Activated CD4-positive, alpha-beta T cell treated with anti-CD3 and anti-CD28 coated beads, Interleukin-2, amount 50 U/mL, for 48 hours (primary cell): ENCODE results near the gene ANO9.
"Not testable (repeated sequence)": the region's sequence is repeated elsewhere in the genome, so short reads cannot be mapped to it uniquely, and the experiment has no call there.

Source experiments
- DNase-seq, 2 experiments: peaks; one replicate each; pipeline ENCODE4 v3.0.0-alpha.2; 2020

The ANO9 gene

GRCh38 chr11:398826-399225, 43.0 kb downstream of the ANO9 start:
- no peak for DNase-seq

DNA sequence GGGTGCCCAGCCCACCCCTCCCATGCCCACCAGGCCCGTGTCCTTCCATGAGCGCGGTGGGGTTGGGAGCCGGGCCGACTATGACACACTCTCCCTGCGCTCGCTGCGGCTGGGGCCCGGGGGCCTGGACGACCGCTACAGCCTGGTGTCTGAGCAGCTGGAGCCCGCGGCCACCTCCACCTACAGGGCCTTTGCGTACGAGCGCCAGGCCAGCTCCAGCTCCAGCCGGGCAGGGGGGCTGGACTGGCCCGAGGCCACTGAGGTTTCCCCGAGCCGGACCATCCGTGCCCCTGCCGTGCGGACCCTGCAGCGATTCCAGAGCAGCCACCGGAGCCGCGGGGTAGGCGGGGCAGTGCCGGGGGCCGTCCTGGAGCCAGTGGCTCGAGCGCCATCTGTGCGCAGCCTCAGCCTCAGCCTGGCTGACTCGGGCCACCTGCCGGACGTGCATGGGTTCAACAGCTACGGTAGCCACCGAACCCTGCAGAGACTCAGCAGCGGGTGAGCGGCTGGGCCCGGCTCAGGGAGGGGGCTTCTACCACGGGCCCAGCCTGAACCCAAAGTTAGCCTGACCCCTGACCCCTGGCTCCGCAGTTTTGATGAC, 44.8 kb downstream of the ANO9 start:
- DNase-seq = peak; percentile 59 to 68

DNA sequence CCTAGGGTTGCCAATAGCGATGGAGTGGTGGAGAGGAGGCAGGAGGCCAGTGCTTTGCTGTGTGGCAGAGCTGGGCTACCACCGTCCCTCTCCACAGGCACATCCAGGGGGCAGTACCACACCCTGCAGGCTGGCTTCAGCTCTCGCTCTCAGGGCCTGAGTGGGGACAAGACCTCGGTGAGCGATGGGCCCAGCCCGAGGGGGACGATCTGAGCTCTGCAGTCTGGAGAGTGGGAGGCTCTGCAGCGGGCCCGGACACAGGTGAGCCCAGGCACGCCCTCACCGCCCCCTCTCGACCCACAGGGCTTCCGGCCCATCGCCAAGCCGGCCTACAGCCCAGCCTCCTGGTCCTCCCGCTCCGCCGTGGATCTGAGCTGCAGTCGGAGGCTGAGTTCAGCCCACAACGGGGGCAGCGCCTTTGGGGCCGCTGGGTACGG, 45.3 kb downstream of the ANO9 start:
- peak in 1 of 2 experiments; percentile 29 for DNase-seq

DNA sequence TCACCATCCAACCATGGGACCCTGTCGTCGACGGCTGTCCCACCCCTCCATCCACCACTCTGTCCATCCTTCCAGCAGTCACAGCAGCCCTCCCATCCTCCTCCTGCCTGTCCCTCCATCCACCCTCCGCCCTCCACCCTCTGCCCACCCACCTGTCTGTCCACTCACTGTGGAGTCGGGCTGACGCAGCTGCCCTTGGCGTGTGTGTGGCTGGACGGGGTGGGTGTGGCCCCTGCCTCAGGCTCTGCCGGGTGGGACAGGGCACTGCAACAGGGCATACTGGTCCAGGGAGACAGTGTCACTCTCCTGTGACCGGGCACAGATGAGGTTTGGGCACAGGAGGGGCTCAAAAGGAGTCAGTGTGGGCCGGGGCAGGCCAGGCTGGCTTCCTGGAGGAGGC, 45.9 kb downstream of the ANO9 start:
- no peak for DNase-seq

GRCh38 chr11:394858-395655, 46.8 kb downstream of the ANO9 start:
- no peak for DNase-seq

- no peak for DNase-seq
Measured at GRCh38 chr11:394034-394857, 47.6 kb downstream of the ANO9 start, which contains the start of gene PKP3. TSS of gene PKP3 (plus strand) at chr11:394209. CDS start at chr11:394293, 84 bp downstream.

- DNase-seq = no peak
Measured at GRCh38 chr11:393219-394033, 48.4 kb downstream of the ANO9 start.

GRCh38 chr11:392102-392777, 49.6 kb downstream of the ANO9 start:
- DNase-seq = no peak

DNA sequence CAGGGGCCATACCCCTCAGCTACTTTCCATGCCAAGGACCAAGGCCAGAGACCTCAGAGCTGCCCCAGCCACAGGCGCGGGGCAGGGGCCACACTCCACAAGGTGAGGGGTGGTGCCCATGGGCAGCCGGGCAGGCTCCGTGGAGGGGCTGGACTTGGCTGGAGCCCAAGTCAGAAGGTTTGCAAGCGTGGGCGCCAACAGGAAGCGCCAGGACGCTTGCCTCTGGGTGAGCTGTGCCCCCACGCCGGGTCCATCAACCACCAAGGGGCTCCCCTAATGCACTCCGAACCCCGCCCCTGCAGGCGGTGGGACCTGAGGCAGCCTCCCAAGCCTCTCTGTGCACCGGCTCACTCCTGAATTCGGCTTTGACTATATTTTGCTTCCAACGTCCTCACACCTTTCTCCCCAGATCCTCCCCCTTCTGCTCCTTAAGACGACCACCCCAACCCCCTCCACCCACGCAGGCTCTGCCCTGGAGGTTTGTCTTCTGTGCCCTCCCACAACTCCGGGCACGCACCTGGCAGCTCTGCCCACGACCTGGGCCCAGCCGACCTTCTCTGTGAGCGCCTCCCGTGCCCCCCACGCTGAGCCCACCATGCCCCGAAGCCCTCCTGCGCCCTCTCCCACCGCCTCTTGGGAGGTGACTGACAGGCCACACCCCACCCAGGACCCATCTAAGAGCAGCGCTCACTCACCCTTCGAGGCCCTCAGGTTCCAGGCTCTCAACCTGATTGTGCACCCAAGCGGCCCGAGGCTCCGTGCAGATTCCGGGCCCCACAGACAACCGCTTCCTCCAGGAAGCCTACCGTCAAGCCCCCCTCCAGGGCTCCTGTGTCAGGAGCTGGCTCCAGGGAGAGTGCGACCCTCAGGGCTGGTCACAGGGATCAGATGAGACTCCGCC, 50.4 kb downstream of the ANO9 start:
- DNase-seq = no peak

- no peak for DNase-seq
Measured at GRCh38 chr11:390175-390574, 51.6 kb downstream of the ANO9 start.

GRCh38 chr11:389369-389768, 52.4 kb downstream of the ANO9 start:
- DNase-seq = not testable (repeated sequence)

DNA sequence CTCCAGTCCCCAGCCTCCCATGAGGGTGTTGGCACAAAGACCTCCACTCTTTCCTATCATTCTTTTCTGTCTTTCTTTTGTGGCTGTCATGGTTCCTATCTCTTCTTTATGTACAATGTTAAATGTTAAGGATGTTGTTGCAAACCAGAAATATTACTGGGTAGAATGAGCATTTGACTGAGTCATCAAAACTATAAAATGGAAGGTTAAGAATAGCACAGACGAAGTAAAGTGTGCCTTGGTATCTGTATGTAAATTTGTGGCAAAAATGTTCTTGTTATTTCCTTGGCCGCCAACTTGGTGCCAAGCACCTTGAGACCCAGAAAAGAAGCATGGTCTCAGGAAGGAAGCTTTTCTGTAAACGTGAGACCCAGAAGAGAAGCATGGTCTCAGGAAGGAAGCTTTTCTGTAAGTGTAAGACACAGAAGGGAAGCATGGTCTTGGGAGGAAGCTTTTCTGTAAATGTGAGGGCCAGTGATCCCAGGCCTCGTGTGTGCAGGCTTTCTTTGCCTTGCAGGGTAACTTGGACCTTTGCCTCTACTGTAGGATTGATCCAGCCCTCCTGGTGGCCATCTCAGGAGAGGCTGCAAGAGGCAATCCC, 54.5 kb downstream of the ANO9 start:
- DNase-seq = no peak

DNA sequence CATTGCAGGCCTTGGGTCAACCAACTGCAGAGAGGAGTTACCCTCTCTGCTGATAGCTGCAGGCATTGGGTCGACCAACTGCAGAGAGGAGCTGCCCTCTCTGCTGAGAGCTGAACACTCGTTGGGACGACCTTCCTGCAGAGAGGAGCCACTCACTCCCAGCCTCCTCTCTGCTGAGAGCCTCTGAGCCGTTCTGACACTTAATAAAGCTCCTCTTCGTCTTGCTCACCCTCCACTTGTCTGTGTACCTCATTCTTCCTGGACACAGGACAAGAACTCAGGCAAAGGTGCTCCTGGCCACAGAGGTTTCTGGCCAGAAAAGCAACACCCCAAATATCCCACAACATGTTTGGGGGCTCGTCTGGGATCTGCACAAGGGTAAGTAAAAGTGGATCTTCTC, 55.3 kb downstream of the ANO9 start:
- DNase-seq = no peak

DNA sequence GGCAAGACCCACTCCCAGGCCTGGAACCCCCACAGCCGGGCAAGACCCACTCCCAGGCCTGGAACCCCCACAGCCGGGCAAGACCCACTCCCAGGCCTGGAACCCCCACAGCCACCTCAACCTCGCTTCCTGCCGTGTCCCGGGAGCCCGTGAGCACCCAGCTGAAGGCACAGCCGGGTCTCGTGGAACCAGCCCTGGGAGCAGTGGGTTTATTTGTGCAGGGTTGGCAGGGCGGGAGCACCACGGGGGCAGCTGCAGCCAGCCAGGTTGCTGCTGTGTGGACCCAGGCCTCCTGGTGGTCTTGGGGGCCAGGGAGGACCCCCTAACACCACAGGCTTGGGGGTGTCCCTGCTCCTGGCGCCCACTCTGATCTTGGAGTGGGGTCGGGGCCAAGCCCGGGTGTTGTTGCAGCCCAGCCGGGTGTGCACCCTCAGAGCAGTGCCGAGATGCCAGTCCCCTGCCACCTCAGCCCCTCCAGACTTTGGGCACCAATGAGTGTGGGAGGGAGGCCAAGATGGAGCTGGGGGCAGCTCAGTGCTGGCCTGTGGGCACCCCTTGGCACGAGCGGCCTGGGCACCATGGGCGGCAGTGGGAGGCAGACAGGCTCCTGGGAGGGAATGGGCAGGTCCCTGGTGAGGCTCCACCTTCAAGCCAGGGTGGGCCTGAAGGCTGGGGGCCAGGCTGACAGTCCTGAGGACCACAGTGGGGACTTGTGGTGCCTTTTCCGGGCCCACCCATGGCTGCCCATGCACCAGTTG, 56.0 kb downstream of the ANO9 start:
- DNase-seq = no peak

DNA sequence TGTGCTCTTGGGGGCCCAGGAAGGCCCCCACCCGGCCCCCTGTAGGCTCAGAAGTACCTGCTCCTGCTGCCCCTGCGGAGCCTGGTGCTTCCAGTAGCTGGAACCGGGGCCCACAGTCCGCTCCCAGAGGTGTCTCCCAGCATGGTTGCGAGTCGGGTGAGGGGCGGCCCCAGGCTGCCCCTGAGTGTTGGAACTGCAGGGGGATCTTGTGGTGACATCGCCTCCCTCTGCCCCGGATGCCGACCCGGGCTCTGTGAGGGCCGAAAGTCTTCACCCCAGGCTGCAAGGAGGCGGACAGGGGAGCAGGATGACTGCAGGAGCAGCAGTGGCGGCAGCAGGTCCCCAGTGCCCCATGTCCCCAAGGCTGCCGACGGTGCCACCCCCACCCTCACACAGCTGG, 57.3 kb downstream of the ANO9 start:
- DNase-seq = no peak

DNA sequence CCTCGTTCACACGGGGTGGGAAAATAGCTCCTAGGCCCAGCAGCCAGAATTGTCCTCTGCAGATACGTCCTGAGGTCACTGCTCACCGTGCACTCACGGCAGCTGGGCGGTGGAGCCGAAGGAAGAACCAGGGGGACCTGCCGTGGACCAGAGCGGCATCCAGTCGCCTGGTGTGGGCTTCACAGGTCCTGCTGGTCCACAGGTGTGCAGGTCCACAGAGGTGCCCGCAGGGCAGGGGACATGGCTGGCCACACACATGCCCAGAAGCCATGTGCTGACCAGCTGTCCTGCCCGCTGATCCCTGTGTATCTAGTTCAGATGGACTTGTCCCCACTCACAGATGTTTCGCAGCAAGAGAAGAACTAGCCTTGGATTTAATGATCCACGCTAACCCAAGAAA, 58.4 kb downstream of the ANO9 start:
- no peak for DNase-seq

DNA sequence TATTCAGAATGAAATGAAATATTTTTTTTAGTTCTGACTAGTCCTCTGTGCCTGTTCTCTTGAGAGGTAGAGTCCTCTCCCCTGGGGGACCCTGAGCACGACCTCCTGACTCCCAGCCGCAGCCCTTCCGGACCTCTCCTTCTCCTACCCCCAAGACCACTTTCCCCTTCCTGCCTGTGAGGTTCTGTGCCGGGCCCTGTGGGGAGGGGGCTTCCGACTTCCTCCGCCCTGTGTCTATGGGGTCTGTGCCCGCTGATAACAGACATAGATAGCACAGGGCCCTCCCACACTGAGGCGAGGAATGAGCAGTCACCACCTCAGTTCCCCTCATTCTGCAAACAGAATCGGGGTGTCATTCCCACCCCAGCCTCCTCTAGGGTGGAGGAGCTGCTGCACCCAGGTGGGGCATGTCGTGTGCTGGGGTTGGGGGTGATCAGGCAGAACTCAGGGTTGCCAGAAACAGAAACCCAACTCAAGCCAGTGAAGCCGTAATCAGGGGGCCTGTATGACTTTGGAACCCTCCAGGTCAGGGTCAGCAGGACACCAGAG, 59.7 kb downstream of the ANO9 start:
- no peak for DNase-seq

- no peak for DNase-seq
Measured at GRCh38 chr11:381501-382072, 60.2 kb downstream of the ANO9 start.

DNA sequence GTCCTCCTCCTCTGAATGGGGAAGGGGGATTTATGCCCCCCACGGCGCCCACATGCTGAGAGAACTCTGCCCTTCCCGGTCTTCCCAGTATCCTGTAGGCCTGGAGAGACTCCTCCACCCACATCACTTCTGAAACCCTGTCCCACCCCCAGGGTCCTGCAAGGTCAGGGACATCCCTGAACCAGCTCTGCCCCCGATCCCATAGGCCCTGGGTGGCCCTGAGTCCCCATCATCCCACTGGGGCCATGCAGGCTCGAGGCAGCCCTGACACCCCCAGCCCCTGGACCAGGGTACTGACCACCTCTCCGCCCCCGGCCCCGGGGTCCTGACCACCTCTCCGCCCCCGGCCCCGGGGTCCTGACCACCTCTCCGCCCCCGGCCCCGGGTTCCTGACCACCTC, 60.8 kb downstream of the ANO9 start:
- DNase-seq = no peak
